ENCODE data around the gene PCDHGA12.

PCDHGA12 gene

DNA sequence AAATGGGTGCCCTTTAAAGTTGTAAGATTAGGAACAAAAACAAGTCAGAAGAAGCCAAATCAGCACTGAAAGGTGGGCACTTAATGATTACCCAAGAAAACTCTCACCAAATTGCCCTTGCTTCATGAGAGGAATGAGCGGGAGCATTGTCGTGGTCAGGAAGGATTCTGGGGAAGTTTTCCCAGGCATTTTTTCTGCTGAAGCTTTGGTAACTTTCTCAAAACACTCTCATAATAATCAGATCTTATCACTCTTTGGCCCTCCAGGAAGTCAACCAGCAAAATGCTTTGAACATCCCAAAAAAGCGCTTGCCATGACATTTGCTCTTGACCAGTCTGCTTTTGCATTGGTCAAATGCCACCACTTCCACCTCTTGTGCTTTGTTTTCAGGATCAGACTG, 35.0 kb downstream of the PCDHGA12 start:
- H3K4me1 ChIP-seq (ENCODE audit: control insufficient read depth, insufficient read depth, low read length, poor library complexity, severe bottlenecking), result no peaks in the 10 kb centered on the region
- peaks cover 14% of the 10 kb centered on the region for H3K36me3 ChIP-seq (ENCODE audit: control insufficient read depth, insufficient read depth, low read length)
- no peaks in the 10 kb centered on the region for H3K9me3 ChIP-seq (ENCODE audit: control insufficient read depth, low read length)
- H3K27ac ChIP-seq (ENCODE audit: low read depth, low read length, severe bottlenecking), result no peak overlapping the region
- H3K4me3 ChIP-seq (ENCODE audit: extremely low read depth, insufficient read depth, low read length, poor library complexity, severe bottlenecking), result no peak overlapping the region
- 90 to 92% methylated on average over 1 to 2 of the region's 3 CpGs for WGBS, 2 experiments (ENCODE audit: insufficient coverage in 2 of 2)

DNA sequence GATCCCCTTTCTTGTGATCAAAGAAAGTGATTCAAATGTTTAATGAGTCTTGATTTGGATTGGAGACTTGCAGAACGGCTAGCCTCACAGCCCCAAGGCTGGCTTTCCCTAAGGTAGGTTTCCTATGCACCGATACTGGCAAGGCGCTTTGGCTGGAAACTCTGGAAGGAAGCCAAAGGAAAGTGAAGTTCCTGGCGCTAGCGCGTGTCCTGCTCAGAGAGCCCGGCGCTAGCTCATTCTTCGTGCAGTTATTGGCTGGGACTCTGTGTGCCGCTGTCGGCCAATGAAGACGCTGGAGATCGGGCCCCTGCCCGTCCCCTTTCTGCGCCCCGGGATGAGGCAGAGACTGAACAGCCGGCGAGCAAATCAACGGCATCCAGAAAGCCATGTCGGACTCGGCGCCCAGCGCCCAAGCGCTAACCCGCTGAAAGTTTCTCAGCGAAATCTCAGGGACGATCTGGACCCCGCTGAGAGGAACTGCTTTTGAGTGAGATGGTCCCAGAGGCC, 45.4 kb downstream of the PCDHGA12 start, which contains the start of gene PCDHGC3:
TSS of gene PCDHGC3 (plus strand) at position 342 of the 507 bp plus-strand sequence. CDS start at position 493, 151 bp downstream.
- Histone ChIP-seq H3K9me3 (ENCODE audit: control insufficient read depth, low read length) (peaks cover 11% of the 10 kb centered on the region), H3K27ac (ENCODE audit: low read depth, low read length, severe bottlenecking) (peak within 1 kb of the TSS; percentile 66), H3K36me3 (ENCODE audit: control insufficient read depth, insufficient read depth, low read length) (peaks cover 43% of the 10 kb centered on the region), H3K4me3 (ENCODE audit: extremely low read depth, insufficient read depth, low read length, poor library complexity, severe bottlenecking) (peak within 1 kb of the TSS; percentile 56), H3K4me1 (ENCODE audit: control insufficient read depth, insufficient read depth, low read length, poor library complexity, severe bottlenecking) (peaks cover 16% of the 10 kb centered on the region)
- 38 to 43% methylated on average over 28 of the region's 28 CpGs for WGBS, 2 experiments (ENCODE audit: insufficient coverage in 2 of 2)

DNA sequence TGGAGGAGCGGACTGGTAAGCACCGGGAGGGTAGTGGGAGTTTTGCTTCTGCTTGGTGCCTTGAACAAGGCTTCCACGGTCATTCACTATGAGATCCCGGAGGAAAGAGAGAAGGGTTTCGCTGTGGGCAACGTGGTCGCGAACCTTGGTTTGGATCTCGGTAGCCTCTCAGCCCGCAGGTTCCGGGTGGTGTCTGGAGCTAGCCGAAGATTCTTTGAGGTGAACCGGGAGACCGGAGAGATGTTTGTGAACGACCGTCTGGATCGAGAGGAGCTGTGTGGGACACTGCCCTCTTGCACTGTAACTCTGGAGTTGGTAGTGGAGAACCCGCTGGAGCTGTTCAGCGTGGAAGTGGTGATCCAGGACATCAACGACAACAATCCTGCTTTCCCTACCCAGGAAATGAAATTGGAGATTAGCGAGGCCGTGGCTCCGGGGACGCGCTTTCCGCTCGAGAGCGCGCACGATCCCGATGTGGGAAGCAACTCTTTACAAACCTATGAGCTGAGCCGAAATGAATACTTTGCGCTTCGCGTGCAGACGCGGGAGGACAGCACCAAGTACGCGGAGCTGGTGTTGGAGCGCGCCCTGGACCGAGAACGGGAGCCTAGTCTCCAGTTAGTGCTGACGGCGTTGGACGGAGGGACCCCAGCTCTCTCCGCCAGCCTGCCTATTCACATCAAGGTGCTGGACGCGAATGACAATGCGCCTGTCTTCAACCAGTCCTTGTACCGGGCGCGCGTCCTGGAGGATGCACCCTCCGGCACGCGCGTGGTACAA, 46.0 kb downstream of the PCDHGA12 start:
- Histone ChIP-seq H3K36me3 (ENCODE audit: control insufficient read depth, insufficient read depth, low read length) (peaks cover 48% of the 10 kb centered on the region), H3K4me3 (ENCODE audit: extremely low read depth, insufficient read depth, low read length, poor library complexity, severe bottlenecking) (peak overlapping the region; percentile 56), H3K9me3 (ENCODE audit: control insufficient read depth, low read length) (peaks cover 11% of the 10 kb centered on the region), H3K4me1 (ENCODE audit: control insufficient read depth, insufficient read depth, low read length, poor library complexity, severe bottlenecking) (peaks cover 16% of the 10 kb centered on the region), H3K27ac (ENCODE audit: low read depth, low read length, severe bottlenecking) (peak overlapping the region; percentile 66)
- WGBS, 2 experiments (ENCODE audit: insufficient coverage in 2 of 2), result 55 to 57% methylated on average over 46 to 54 of the region's 58 CpGs

DNA sequence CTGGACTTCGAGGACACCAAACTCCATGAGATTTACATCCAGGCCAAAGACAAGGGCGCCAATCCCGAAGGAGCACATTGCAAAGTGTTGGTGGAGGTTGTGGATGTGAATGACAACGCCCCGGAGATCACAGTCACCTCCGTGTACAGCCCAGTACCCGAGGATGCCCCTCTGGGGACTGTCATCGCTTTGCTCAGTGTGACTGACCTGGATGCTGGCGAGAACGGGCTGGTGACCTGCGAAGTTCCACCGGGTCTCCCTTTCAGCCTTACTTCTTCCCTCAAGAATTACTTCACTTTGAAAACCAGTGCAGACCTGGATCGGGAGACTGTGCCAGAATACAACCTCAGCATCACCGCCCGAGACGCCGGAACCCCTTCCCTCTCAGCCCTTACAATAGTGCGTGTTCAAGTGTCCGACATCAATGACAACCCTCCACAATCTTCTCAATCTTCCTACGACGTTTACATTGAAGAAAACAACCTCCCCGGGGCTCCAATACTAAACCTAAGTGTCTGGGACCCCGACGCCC, 46.8 kb downstream of the PCDHGA12 start:
- peaks cover 48% of the 10 kb centered on the region for H3K36me3 ChIP-seq (ENCODE audit: control insufficient read depth, insufficient read depth, low read length)
- H3K9me3 ChIP-seq (ENCODE audit: control insufficient read depth, low read length), result peaks cover 11% of the 10 kb centered on the region
- 96 to 97% methylated on average over 20 to 24 of the region's 24 CpGs for WGBS, 2 experiments (ENCODE audit: insufficient coverage in 2 of 2)
- peak overlapping the region; percentile 56 for H3K4me3 ChIP-seq (ENCODE audit: extremely low read depth, insufficient read depth, low read length, poor library complexity, severe bottlenecking)
- peaks cover 17% of the 10 kb centered on the region for H3K4me1 ChIP-seq (ENCODE audit: control insufficient read depth, insufficient read depth, low read length, poor library complexity, severe bottlenecking)
- H3K27ac ChIP-seq (ENCODE audit: low read depth, low read length, severe bottlenecking), result no peak overlapping the region

DNA sequence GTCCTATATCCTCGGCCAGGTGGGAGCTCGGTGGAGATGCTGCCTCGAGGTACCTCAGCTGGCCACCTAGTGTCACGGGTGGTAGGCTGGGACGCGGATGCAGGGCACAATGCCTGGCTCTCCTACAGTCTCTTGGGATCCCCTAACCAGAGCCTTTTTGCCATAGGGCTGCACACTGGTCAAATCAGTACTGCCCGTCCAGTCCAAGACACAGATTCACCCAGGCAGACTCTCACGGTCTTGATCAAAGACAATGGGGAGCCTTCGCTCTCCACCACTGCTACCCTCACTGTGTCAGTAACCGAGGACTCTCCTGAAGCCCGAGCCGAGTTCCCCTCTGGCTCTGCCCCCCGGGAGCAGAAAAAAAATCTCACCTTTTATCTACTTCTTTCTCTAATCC, 47.5 kb downstream of the PCDHGA12 start:
- peaks cover 48% of the 10 kb centered on the region for H3K36me3 ChIP-seq (ENCODE audit: control insufficient read depth, insufficient read depth, low read length)
- H3K9me3 ChIP-seq (ENCODE audit: control insufficient read depth, low read length), result peaks cover 11% of the 10 kb centered on the region
- H3K27ac ChIP-seq (ENCODE audit: low read depth, low read length, severe bottlenecking), result no peak overlapping the region
- no peak overlapping the region for H3K4me3 ChIP-seq (ENCODE audit: extremely low read depth, insufficient read depth, low read length, poor library complexity, severe bottlenecking)
- peaks cover 24% of the 10 kb centered on the region for H3K4me1 ChIP-seq (ENCODE audit: control insufficient read depth, insufficient read depth, low read length, poor library complexity, severe bottlenecking)
- WGBS, 2 experiments (ENCODE audit: insufficient coverage in 2 of 2), result 98 to 99% methylated on average over 11 to 13 of the region's 13 CpGs

DNA sequence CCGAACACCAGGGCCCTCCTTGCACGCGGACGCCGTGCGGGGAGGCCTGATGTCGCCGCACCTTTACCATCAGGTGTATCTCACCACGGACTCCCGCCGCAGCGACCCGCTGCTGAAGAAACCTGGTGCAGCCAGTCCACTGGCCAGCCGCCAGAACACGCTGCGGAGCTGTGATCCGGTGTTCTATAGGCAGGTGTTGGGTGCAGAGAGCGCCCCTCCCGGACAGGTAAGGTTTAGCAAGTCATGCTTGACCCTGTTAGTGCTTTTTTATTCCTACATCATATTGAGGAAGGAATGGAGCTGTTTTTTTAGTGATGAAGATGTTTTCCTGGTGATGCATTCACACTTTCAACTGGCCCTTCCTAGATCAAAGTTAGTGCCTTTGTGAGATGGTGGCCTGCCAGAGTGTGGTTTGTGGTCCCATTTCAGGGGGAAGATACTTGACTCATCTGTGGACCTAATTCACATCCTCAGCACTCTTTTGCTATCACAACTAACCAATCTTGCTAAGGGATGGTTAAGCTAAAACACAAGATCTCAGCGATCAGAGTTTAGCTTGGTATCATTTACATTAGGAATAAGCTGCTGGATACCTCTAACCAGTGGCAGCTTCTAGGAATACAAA, 48.1 kb downstream of the PCDHGA12 start:
- peak overlapping the region; percentile 6 for H3K4me3 ChIP-seq (ENCODE audit: extremely low read depth, insufficient read depth, low read length, poor library complexity, severe bottlenecking)
- H3K27ac ChIP-seq (ENCODE audit: low read depth, low read length, severe bottlenecking), result no peak overlapping the region
- H3K4me1 ChIP-seq (ENCODE audit: control insufficient read depth, insufficient read depth, low read length, poor library complexity, severe bottlenecking), result peaks cover 30% of the 10 kb centered on the region
- peaks cover 48% of the 10 kb centered on the region for H3K36me3 ChIP-seq (ENCODE audit: control insufficient read depth, insufficient read depth, low read length)
- 92 to 96% methylated on average over 16 to 18 of the region's 20 CpGs for WGBS, 2 experiments (ENCODE audit: insufficient coverage in 2 of 2)
- peaks cover 11% of the 10 kb centered on the region for H3K9me3 ChIP-seq (ENCODE audit: control insufficient read depth, low read length)

DNA sequence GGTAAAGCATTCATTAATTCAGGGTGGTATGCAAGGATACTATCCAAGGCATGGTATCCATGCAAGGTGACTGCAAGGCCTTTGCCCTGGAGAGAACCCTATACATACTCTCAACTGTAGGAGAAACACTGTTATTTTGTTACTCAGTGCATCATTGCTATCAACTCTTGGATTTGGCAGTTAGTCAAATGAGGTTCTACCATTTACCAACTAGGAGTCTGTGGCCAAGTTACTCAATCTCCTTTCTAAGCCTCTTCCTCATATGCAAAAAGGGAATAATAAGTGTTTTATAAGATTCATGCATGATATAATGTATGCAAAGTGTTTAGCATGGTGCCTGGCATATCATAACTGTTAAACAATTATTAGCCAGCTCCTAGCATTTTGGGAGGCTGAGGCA, 49.5 kb downstream of the PCDHGA12 start:
- Histone ChIP-seq H3K4me3 (ENCODE audit: extremely low read depth, insufficient read depth, low read length, poor library complexity, severe bottlenecking) (no peak overlapping the region), H3K27ac (ENCODE audit: low read depth, low read length, severe bottlenecking) (no peak overlapping the region), H3K4me1 (ENCODE audit: control insufficient read depth, insufficient read depth, low read length, poor library complexity, severe bottlenecking) (peaks cover 39% of the 10 kb centered on the region), H3K36me3 (ENCODE audit: control insufficient read depth, insufficient read depth, low read length) (peaks cover 48% of the 10 kb centered on the region), H3K9me3 (ENCODE audit: control insufficient read depth, low read length) (peaks cover 11% of the 10 kb centered on the region)
